ENCODE data around the gene MEIS2. TPM values are rescaled to one million over a fixed set of nuclear protein-coding genes. Genes with fewer than 3 reads are reported as not detected.

MEIS2 gene
- total RNA-seq, 6 donors from 2014 or later = 13.7 to 53.4 (median 21.4) TPM

DNA sequence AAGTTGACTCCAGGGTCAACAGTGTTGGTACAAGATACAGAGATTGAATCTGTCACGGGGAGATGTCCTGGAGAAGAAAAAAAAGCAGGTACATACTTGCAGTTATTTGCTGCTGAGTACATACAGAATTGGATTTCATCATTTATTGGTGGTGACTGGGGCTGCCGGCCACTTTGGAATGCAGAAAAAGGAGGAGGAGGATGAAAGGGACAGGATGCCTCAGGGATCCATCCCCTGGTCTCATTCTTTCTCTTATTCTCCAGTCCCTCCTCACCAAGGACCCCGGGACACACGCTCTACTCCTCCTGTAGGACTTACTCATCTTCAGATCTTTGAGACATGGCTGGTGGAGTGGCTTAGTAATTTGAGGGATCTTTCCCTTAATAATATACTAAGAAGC is 30.0 kb upstream of the MEIS2 start:
- 60 to 73% methylated on average over 4 of the region's 4 CpGs for WGBS, 2 donors
- no peaks in the 10 kb centered on the region for H3K9me3 ChIP-seq
- ATAC-seq (ENCODE audit: low FRiP score in 2 of 2) = no peak

DNA sequence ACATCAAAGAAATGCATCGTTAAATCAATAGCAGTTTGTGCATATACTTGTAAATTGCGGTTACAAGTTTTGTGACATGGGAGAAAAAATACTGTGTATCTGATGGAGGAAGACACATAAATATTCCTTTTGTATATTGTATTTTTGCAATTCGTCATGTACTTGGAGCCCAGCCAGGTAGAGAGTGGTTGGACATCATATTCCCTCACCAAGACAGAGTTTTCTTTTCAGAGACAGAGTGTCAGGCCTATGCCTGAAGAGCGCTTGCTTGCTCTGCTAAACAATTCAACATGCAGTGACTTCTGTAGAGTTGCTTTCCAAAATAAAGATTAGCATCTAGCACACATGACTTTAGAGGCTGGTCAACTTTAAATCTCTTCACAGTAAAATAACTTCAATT is 24.8 kb upstream of the MEIS2 start:
- Histone ChIP-seq H3K36me3 (no peaks in the 10 kb centered on the region), H3K4me1 (no peaks in the 10 kb centered on the region), H3K9me3 (no peaks in the 10 kb centered on the region), H3K27me3 (no peaks in the 10 kb centered on the region), H3K27ac (no peak overlapping the region), H3K4me3 (no peak overlapping the region)
- ATAC-seq (ENCODE audit: low FRiP score in 2 of 2) (no peak), DNase-seq (no peak)
- no peak for TF ChIP-seq CTCF (IDR thresholded peaks at IDR 0.05)
- TF ChIP-seq EP300 (IDR thresholded peaks at IDR 0.05) = no peak
- no peak for TF ChIP-seq POLR2A (IDR thresholded peaks at IDR 0.05)
- no peak for TF ChIP-seq POLR2AphosphoS5 (IDR thresholded peaks at IDR 0.05)
- 66 to 67% methylated on average over 4 of the region's 4 CpGs for WGBS, 2 donors

More for the DNA sequence above, 30.0 kb upstream of the MEIS2 start:
- DNase-seq = no peak
- no peak for TF ChIP-seq POLR2A (IDR thresholded peaks at IDR 0.05)
- no peak for TF ChIP-seq EP300 (IDR thresholded peaks at IDR 0.05)
- TF ChIP-seq POLR2AphosphoS5 (IDR thresholded peaks at IDR 0.05) = no peak
- no peak for TF ChIP-seq CTCF (IDR thresholded peaks at IDR 0.05)
- no peaks in the 10 kb centered on the region for H3K27me3 ChIP-seq
- H3K4me3 ChIP-seq = no peak overlapping the region
- H3K36me3 ChIP-seq = no peaks in the 10 kb centered on the region
- H3K27ac ChIP-seq = no peak overlapping the region
- no peaks in the 10 kb centered on the region for H3K4me1 ChIP-seq

DNA sequence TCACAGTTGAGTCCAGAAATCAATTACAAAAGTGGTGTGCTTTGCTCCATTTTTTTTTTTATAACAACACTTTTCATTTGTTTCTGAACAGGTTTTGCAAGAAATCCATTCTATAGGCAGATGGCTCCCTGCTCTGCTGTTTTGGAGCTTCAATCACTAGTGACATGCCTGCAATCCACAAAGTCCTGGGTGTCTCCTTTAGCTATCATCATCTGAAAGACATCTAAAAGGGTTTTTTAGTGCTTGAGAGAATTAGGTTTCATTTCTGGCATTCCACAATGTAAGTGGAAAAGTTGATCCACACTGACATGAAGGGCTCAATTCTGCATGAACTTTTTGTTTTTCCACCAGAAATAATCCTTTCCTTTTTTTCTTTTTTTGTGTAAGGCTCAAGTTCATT is 24.0 kb upstream of the MEIS2 start:
- ATAC-seq (ENCODE audit: low FRiP score in 2 of 2) (no peak), DNase-seq (no peak)
- no peaks in the 10 kb centered on the region for H3K36me3 ChIP-seq
- no peaks in the 10 kb centered on the region for H3K27me3 ChIP-seq
- no peak overlapping the region for H3K4me3 ChIP-seq
- no peaks in the 10 kb centered on the region for H3K9me3 ChIP-seq
- no peaks in the 10 kb centered on the region for H3K4me1 ChIP-seq
- TF ChIP-seq POLR2AphosphoS5 (IDR thresholded peaks at IDR 0.05) (no peak), EP300 (IDR thresholded peaks at IDR 0.05) (no peak), POLR2A (IDR thresholded peaks at IDR 0.05) (no peak), CTCF (IDR thresholded peaks at IDR 0.05) (no peak)
- no peak overlapping the region for H3K27ac ChIP-seq

GRCh38 chr15:37122703-37123102 is 22.4 kb upstream of the MEIS2 start:
- 77 to 88% methylated on average over 1 of the region's 1 CpG for WGBS, 2 donors
- no peaks in the 10 kb centered on the region for H3K27me3 ChIP-seq
- no peaks in the 10 kb centered on the region for H3K9me3 ChIP-seq
- H3K27ac ChIP-seq = no peak overlapping the region
- no peak for ATAC-seq (ENCODE audit: low FRiP score in 2 of 2)
- H3K4me1 ChIP-seq = no peaks in the 10 kb centered on the region
- no peak overlapping the region for H3K4me3 ChIP-seq
- no peaks in the 10 kb centered on the region for H3K36me3 ChIP-seq
- TF ChIP-seq EP300 (IDR thresholded peaks at IDR 0.05) = no peak
- no peak for TF ChIP-seq CTCF (IDR thresholded peaks at IDR 0.05)
- TF ChIP-seq POLR2A (IDR thresholded peaks at IDR 0.05) = no peak
- TF ChIP-seq POLR2AphosphoS5 (IDR thresholded peaks at IDR 0.05) = no peak
- DNase-seq = no peak

GRCh38 chr15:37121492-37121891 is 21.1 kb upstream of the MEIS2 start:
- WGBS, 2 donors = 73 to 86% methylated on average over 1 of the region's 1 CpG
- Histone ChIP-seq H3K27ac (no peak overlapping the region), H3K36me3 (no peaks in the 10 kb centered on the region), H3K9me3 (no peaks in the 10 kb centered on the region), H3K4me1 (no peaks in the 10 kb centered on the region), H3K4me3 (no peak overlapping the region), H3K27me3 (no peaks in the 10 kb centered on the region)
- TF ChIP-seq EP300 (IDR thresholded peaks at IDR 0.05) (no peak), POLR2A (IDR thresholded peaks at IDR 0.05) (no peak), CTCF (IDR thresholded peaks at IDR 0.05) (no peak), POLR2AphosphoS5 (IDR thresholded peaks at IDR 0.05) (no peak)
- DNase-seq (no peak), ATAC-seq (ENCODE audit: low FRiP score in 2 of 2) (no peak)
